ENCODE results near the gene INMT. TPM values are rescaled to one million over a fixed set of nuclear protein-coding genes. Genes with fewer than 3 reads are reported as not detected.

Gene INMT
- total RNA-seq, 4 donors from 2014 or later = 1.7 to 6.8 (median 4.5) TPM

DNA sequence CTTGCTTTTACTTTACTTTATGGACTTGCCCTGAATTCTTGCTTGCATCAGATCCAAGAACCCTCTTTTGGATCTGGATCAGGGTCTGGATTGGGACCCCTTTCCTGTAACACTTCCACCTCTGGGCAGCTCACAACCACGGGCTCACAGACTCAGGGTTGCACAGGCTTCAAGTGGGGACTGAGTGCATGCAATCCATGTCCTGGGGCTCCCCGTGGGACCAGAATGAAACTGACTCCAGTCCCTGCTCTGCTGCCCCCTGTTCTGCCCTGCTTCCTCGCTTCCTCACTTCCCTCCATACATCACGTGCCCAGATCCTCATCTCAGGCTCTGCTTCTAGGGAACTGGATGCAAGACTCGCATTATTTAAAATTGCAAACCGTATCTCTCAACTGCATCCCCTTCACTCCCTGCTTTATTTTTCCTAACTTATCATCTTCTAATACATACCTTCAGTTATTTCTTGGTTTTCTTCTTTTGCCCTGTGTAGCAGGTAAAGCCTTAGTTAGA is 23.3 kb upstream of the INMT start:
- no peak for TF ChIP-seq POLR2A (IDR thresholded peaks at IDR 0.05)
- TF ChIP-seq, protein P1, sequence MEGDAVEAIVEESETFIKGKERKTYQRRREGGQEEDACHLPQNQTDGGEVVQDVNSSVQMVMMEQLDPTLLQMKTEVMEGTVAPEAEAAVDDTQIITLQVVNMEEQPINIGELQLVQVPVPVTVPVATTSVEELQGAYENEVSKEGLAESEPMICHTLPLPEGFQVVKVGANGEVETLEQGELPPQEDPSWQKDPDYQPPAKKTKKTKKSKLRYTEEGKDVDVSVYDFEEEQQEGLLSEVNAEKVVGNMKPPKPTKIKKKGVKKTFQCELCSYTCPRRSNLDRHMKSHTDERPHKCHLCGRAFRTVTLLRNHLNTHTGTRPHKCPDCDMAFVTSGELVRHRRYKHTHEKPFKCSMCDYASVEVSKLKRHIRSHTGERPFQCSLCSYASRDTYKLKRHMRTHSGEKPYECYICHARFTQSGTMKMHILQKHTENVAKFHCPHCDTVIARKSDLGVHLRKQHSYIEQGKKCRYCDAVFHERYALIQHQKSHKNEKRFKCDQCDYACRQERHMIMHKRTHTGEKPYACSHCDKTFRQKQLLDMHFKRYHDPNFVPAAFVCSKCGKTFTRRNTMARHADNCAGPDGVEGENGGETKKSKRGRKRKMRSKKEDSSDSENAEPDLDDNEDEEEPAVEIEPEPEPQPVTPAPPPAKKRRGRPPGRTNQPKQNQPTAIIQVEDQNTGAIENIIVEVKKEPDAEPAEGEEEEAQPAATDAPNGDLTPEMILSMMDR (IDR thresholded peaks at IDR 0.05) = no peak
- DNase-seq (ENCODE audit: low spot score in 2 of 2) = no peak
- intact Hi-C loops (cut with DNase I; ENCODE audit: low total_unique reads) = no loop called here
- 68 to 71% methylated on average over 6 of the region's 6 CpGs for WGBS, 2 donors
- no peak overlapping the region for H3K4me3 ChIP-seq (ENCODE audit: low read depth, poor library complexity, severe bottlenecking)

DNA sequence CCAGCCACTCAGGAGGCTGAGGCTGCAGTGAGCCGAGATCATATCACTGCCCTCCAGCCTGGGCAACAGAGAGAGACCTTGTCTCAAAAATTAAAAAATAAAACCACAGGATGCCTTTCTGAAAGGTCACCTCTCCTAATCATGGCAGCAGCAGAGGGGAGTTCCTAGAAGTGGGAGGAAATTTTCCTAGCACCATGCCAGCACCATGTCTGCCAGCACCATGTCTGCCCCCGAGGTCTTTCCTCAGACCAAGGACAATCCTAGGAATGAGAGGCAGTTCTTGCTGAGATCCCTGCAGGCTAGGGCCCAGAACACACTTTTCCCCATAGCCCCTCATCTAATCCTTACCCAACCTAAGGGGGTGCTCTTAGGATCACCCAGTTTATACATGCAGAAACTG is 22.3 kb upstream of the INMT start:
- no peak overlapping the region for H3K4me3 ChIP-seq (ENCODE audit: low read depth, poor library complexity, severe bottlenecking)
- intact Hi-C loops (cut with DNase I; ENCODE audit: low total_unique reads) = no loop called here
- no peak for TF ChIP-seq POLR2A (IDR thresholded peaks at IDR 0.05)
- TF ChIP-seq, protein P1 (IDR thresholded peaks at IDR 0.05) = no peak
- no peak for DNase-seq (ENCODE audit: low spot score in 2 of 2)
- WGBS, 2 donors = 54 to 56% methylated on average over 2 of the region's 2 CpGs

DNA sequence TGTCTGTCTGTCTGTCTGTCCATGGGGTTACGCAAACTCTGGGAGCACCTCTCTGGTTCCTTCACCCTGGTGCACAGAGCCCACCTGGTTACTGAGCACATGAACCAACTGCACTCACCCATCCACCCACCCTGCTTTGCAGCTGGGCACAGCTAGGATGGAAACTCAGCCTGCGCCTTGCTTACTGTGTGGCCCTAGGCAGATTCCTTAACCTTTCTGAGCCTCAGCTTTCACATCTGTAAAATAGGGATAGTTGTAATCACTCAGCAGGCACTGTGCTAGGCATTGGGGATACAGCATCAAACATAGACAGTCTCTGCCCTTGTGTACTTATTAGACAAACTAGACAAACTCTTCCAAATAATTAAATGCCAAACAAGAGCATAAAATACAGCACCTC is 21.8 kb upstream of the INMT start:
- TF ChIP-seq, protein P1 (IDR thresholded peaks at IDR 0.05) = no peak
- TF ChIP-seq POLR2A (IDR thresholded peaks at IDR 0.05) = no peak
- WGBS, 2 donors = 83 to 91% methylated on average over 2 of the region's 2 CpGs
- DNase-seq (ENCODE audit: low spot score in 2 of 2) = no peak
- H3K4me3 ChIP-seq (ENCODE audit: low read depth, poor library complexity, severe bottlenecking) = no peak overlapping the region
- intact Hi-C loops (cut with DNase I; ENCODE audit: low total_unique reads) = no loop called here

DNA sequence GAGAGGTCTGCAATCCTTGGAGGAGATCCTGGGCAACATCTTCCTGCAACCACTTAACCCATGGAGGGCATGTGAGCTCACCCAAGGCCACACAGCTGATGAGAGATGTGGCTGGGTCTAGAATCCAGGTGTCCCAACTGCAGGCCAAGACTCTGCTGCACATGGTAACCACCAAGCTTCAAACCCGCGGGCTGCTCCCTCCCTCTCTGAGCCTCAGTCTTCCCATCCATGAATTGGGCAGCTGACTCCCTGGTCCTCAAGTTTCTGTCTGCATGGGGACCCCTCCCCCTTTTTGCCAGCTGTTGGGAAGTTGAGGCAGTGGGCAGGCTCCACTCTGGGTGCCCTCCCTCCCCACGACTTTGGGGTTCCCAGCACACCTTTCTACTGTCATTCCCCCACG is 20.9 kb upstream of the INMT start:
- 87% methylated on average over 4 of the region's 4 CpGs for WGBS, 2 donors
- intact Hi-C loops (cut with DNase I; ENCODE audit: low total_unique reads) = no loop called here
- no peak overlapping the region for H3K4me3 ChIP-seq (ENCODE audit: low read depth, poor library complexity, severe bottlenecking)
- TF ChIP-seq, protein P1 (IDR thresholded peaks at IDR 0.05) = no peak
- no peak for TF ChIP-seq POLR2A (IDR thresholded peaks at IDR 0.05)
- DNase-seq (ENCODE audit: low spot score in 2 of 2) = no peak

DNA sequence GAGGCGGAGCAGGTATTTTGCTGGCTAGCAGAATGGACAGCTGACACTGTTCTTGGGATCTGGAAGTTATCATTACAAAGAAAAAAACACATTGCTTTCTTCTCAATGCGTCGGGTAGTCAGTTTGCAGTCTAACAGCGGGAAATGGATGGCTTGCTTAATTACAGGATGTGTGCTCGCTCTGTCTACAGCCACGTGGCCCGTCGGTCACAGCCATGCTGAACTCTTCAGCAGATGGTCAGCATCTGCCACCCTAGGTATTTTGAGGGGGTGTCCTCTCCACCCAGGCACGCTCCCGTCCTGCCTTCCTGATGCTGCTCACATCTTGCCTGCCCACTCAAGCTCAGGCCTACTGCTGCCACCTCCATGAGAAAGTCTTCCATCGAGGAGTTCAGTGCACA is 20.4 kb upstream of the INMT start:
- 67 to 68% methylated on average over 11 of the region's 11 CpGs for WGBS, 2 donors
- no peak for DNase-seq (ENCODE audit: low spot score in 2 of 2)
- TF ChIP-seq, protein P1 (IDR thresholded peaks at IDR 0.05) = no peak
- no peak for TF ChIP-seq POLR2A (IDR thresholded peaks at IDR 0.05)
- H3K4me3 ChIP-seq (ENCODE audit: low read depth, poor library complexity, severe bottlenecking) = no peak overlapping the region
- intact Hi-C loops (cut with DNase I; ENCODE audit: low total_unique reads) = no loop called here

DNA sequence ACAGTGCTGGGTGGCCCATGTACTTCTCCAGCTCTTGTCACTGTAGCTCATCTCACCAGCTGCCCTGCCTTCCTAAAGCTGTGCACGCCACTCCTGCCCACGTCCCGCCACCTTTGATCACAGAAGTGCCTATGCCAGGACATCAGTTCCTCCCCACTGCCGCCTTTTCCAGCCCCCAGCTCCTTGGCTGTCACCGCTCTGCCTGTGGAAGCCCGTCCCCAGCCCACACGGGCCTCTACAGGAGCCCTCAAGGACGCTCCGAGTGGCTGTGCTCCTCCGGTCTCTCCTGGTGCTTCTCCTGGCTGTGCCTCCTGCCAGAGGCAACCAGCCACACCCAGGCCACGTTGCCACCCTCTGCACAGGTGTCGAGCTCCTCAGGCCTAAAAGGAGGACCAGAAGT is 19.3 kb upstream of the INMT start:
- 63 to 70% methylated on average over 12 of the region's 12 CpGs for WGBS, 2 donors
- TF ChIP-seq POLR2A (IDR thresholded peaks at IDR 0.05) = no peak
- TF ChIP-seq, protein P1 (IDR thresholded peaks at IDR 0.05) = no peak
- no peak for DNase-seq (ENCODE audit: low spot score in 2 of 2)
- no peak overlapping the region for H3K4me3 ChIP-seq (ENCODE audit: low read depth, poor library complexity, severe bottlenecking)
- intact Hi-C loops (cut with DNase I; ENCODE audit: low total_unique reads) = no loop called here
